Measurements from ENCODE around the gene PRRG3.

PRRG3 gene

GRCh38 chrX:151708821-151709220 lies 13.6 kb downstream of the PRRG3 start:
- no peak for DNase-seq

- no peak for DNase-seq
Observed at GRCh38 chrX:151710457-151710856, 15.2 kb downstream of the PRRG3 start.

- DNase-seq, result no peak
Observed at GRCh38 chrX:151711154-151711553, 15.9 kb downstream of the PRRG3 start.

DNA sequence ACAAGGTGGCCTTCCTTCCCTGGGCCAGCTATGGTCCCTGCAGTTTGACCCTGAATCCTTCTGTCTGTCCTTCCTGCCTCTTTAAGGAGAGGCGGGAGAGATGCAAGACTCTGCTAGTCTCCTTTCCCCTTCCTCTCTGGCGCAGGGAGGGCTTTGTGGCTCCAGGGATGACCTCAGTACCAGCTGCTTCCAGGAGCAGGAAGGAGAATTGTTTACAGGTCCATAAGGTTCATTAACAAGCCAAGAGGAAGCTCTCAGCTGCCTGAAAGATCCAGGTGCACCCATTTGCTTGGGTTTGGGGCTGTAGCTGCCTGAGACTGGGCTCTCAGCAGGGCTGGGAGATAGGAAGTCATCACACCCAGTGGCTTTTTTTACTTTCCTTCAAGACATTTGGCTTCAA lies 16.5 kb downstream of the PRRG3 start:
- peak; percentile 68 for DNase-seq

DNA sequence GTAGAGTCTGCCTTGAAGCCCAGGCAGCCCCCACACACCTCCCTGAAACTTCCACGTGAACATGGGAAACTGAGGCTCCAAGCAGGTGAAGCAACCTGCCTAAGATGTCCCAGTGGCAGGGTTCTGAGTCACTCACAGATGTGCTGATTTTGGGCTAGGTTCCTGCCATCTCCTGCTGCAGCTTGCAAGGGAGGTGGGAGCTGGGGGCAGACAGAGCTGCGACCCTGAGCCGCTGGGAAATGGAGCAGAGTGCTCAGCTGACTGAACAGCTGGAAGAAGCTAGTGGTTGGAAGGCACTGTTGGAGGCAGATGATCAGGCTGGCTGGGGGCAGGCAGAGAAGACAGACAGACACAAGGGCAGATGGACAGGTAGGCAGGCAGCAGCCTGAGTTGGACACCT lies 17.0 kb downstream of the PRRG3 start:
- no peak for DNase-seq

- no peak for DNase-seq
Observed at GRCh38 chrX:151713849-151714248, 18.6 kb downstream of the PRRG3 start.

DNA sequence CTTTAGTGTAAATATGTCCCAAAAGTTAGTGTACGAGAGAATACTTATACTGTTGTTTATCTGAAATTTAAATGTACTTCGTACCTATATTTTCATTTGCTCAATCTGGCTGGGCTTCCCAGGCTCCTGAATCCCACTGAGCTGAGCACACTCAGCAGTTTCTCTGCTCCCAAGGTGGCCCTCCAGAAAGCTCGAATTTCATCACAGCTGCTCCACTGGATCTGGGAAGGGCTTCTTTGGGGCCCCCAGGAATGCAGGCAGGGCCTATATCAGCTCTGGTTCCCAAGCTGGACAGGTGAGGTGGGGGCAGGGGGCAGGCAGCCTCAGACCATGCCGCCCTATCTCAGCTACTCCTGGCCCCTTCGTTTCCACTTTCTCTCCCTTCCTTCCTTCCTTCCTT lies 19.1 kb downstream of the PRRG3 start:
- no peak for DNase-seq

- no peak for DNase-seq
Observed at GRCh38 chrX:151715752-151716151, 20.5 kb downstream of the PRRG3 start, which contains the start of gene FATE1. FATE1 (plus strand) TSS chrX:151716035; CDS start chrX:151716120, 85 bp downstream.

DNA sequence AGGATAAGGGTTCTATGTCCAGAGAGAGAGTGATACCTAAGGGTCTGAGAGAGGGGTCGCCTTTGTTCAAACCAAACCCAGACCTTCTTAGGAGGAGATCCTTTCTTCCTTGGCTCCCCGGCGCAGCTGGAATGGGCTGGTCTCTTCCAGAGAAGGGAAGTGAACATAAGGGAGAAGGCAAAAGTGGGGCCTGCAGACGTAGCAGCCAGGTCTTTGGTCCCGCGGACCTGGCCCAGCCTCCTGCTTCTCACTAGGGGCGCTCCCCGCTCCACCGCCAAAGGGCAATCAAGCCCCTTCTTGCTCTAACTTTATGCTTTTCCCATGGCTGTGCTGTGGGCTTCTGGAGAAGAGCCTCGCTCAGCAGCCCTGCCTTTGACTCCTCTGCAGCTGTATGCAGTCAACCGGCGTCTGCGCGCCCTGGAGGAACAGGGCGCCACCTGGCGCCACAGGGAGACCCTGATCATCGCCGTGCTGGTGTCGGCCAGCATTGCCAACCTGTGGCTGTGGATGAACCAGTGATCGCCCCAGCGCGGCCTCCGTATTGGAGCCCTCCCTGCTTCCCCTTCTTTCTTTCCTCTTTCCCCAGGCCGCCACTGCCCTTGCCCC lies 27.1 kb downstream of the PRRG3 start:
- no peak for DNase-seq

GRCh38 chrX:151723156-151723760 lies 28.0 kb downstream of the PRRG3 start:
- no peak for DNase-seq

- no peak for DNase-seq
Observed at GRCh38 chrX:151724563-151725337, 29.5 kb downstream of the PRRG3 start.

DNA sequence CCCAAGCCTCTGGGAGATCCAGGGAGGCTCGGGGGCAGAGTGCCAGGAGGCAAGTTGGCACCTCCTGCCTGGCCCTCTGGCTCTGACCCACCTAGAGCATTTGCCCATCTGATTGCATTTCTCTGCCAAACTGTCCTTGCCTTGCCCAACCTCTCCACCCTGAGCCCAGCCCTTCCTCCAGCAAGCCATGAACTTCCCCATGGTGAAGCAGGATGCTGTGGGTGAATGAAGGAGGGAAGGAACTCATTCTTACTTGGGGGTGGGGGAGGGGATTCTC lies 30.0 kb downstream of the PRRG3 start:
- DNase-seq, result no peak

- DNase-seq, result no peak
Observed at GRCh38 chrX:151726751-151727150, 31.5 kb downstream of the PRRG3 start.

- no peak for DNase-seq
Observed at GRCh38 chrX:151727346-151727745, 32.1 kb downstream of the PRRG3 start.

GRCh38 chrX:151729056-151729725 lies 33.9 kb downstream of the PRRG3 start:
- no peak for DNase-seq

DNA sequence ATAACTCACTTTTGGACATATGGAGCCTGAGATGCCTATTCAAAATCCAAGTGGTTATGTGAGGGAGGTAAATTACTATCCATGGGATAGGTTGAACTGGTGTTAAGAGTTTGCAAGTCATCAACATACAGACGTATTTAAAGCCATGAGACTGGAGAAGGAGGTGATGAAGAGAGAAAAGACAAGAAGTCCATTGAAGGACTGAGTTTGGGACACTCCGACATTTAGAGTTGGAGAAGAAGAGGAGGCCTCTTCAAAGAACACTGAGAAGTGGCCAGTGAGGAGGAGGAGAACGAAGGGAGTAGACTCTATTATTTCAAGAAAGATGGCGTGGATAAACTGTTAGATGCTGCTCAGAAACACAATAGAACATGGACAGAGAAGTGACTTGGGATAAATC lies 39.2 kb downstream of the PRRG3 start, which contains the start of gene CNGA2:
TSS of gene CNGA2 (plus strand) at position 301 of the 400 bp plus-strand sequence. CDS start 3,738 bp downstream, outside the sequence.
- no peak for DNase-seq

- DNase-seq, result no peak
Observed at GRCh38 chrX:151735219-151735618, 40.0 kb downstream of the PRRG3 start.

- no peak for DNase-seq
Observed at GRCh38 chrX:151736685-151737084, 41.4 kb downstream of the PRRG3 start.

DNA sequence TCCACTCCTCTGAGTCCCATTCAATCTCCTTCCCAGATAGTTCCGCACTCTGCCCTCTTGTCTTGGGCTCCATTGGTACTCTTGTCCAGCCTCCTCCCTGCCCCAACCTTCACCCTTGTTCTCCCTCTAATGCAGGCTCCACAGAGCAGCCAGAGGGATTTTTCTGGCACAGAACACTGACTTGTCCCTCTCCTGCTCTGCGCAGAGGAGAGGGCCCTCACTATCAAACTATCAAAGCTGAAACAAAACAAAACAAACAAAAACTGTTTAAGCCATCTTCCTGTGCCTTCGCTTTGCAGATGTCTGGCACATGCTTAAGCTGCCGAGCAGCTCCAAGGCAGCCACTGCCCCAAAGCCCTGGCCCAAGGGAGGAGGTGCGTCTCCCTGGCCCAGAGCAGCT lies 42.2 kb downstream of the PRRG3 start:
- DNase-seq, result no peak

GRCh38 chrX:151738751-151739150 lies 43.5 kb downstream of the PRRG3 start:
- DNase-seq, result no peak

DNA sequence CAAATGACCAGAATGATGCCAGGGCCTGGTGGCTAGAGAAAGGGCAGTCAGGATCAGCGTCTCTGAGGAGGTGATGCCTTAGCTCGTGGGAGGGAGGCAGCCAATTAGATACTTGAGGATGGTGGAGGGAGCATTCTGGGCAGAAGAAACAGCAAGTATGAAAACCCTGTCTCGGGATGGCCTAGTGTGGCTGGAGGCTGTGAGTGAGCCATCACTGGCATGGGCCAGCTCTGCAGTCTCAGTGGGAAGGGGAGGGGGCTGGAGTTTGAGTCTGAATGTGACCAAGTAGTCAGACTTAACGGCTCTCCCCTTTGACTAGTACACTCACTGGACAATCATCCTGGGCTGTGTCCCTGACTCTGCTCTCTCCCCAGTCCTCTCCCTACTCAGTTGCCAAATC lies 46.3 kb downstream of the PRRG3 start:
- no peak for DNase-seq

DNA sequence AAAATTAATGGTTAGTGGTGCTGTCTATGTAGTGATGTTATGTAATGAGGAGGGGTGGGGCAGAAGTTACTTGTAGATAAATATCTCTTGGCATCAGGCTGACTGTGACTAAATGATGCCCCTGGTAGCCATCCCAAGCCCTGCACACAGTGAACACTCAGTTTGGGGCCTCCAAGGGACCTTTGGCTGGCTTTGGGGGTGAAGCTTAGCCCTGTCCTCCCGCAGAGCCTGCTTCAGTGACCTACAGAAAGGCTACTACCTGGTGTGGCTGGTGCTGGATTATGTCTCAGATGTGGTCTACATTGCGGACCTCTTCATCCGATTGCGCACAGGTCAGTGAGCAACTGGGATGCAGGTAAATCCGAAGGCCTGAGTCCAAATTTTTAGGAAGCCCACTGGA lies 47.1 kb downstream of the PRRG3 start:
- no peak for DNase-seq

GRCh38 chrX:151743651-151744470 lies 48.6 kb downstream of the PRRG3 start:
- DNase-seq, result no peak

Data from NCI-H2029 (cell line).